Measurements from ENCODE around the gene PRKCQ. TPM values are rescaled to one million over a fixed set of nuclear protein-coding genes. Genes with fewer than 3 reads are reported as not detected.

PRKCQ gene
- total RNA-seq, 1 experiment from 2014 or later = 0.73 TPM

DNA sequence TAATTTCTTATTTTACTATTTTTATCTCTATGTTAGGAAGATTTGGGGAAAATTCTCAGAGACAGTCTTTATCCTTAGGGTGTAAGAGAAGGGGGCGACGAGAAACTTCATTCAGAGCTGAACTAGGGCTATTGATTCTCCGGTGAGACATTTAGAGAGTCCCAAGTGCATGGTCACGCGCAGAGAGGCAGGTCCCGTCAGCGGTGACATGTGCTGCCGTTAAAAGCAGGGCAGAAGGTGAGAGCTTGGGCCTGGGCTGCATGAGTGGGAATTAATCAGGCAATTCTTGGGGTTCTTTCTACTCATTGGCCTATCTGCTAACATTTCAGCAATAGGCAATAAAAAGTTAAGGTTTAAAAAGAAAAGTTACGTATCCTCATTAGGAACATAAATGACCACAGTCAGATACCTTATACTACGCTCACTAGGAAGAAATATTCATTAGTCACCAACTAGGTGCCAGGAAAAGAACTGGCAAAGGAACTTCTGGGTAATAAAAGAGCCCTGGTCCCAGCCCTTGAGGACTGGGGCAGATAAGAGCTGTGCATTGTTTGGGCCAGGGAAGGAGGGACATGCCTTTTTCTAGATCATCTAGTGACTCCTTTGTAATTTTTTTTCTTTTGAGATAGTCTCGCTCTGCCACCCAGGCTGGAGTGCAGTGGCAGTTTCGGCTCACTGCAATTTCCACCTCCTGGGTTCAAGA is 21.2 kb downstream of the PRKCQ start:
- H3K4me1 Mint-ChIP-seq (ENCODE audit: low read depth, unreplicated experiment) = no peaks in the 10 kb centered on the region
- BruUV-seq (replicated peaks) = no TSS peak
- no peak overlapping the region for H3K27ac Mint-ChIP-seq (ENCODE audit: unreplicated experiment)
- CTCF ChIA-PET = no interaction called here
- no peaks in the 10 kb centered on the region for H3K9me3 Mint-ChIP-seq (ENCODE audit: low read depth, unreplicated experiment)
- intact Hi-C loops (cut with micrococcal nuclease; ENCODE audit: unreplicated experiment) = loop anchor here (10.0 kb wide), 1 partner anchor 114 kb away; no protein-coding TSS in a partner anchor
- no peak for DNase-seq
- H3K27me3 Mint-ChIP-seq (ENCODE audit: unreplicated experiment) = peaks cover 84% of the 10 kb centered on the region
- H3K4me3 Mint-ChIP-seq (ENCODE audit: low read depth, unreplicated experiment) = no peak overlapping the region
- TF ChIP-seq, protein P1, sequence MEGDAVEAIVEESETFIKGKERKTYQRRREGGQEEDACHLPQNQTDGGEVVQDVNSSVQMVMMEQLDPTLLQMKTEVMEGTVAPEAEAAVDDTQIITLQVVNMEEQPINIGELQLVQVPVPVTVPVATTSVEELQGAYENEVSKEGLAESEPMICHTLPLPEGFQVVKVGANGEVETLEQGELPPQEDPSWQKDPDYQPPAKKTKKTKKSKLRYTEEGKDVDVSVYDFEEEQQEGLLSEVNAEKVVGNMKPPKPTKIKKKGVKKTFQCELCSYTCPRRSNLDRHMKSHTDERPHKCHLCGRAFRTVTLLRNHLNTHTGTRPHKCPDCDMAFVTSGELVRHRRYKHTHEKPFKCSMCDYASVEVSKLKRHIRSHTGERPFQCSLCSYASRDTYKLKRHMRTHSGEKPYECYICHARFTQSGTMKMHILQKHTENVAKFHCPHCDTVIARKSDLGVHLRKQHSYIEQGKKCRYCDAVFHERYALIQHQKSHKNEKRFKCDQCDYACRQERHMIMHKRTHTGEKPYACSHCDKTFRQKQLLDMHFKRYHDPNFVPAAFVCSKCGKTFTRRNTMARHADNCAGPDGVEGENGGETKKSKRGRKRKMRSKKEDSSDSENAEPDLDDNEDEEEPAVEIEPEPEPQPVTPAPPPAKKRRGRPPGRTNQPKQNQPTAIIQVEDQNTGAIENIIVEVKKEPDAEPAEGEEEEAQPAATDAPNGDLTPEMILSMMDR (IDR thresholded peaks at IDR 0.05; ENCODE audit: unreplicated experiment) = no peak
- no peaks in the 10 kb centered on the region for H3K36me3 Mint-ChIP-seq (ENCODE audit: insufficient read depth, unreplicated experiment)

DNA sequence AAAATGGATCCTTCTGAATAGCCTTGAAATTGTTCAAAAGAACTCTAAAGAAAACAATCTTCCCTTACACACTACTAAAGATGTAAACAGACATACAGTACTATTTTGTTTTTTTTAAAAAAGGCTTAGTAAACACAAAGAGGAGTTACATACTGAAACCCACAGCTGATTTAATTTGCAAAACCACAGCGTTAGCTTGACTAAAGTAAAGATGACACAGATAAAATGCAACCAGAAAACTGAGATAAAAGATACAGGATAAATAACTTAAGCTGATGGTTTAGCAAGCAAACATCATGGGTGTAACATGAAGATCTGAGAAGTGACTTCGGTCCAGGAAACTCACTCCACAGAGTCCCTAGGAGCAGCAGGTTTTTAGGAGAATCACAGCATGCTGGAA is 21.8 kb downstream of the PRKCQ start:
- CTCF ChIA-PET = no interaction called here
- no TSS peak for BruUV-seq (replicated peaks)
- no peaks in the 10 kb centered on the region for H3K36me3 Mint-ChIP-seq (ENCODE audit: insufficient read depth, unreplicated experiment)
- TF ChIP-seq, protein P1 (IDR thresholded peaks at IDR 0.05; ENCODE audit: unreplicated experiment) = no peak
- H3K27me3 Mint-ChIP-seq (ENCODE audit: unreplicated experiment) = peaks cover 84% of the 10 kb centered on the region
- H3K4me1 Mint-ChIP-seq (ENCODE audit: low read depth, unreplicated experiment) = no peaks in the 10 kb centered on the region
- no peaks in the 10 kb centered on the region for H3K9me3 Mint-ChIP-seq (ENCODE audit: low read depth, unreplicated experiment)
- H3K27ac Mint-ChIP-seq (ENCODE audit: unreplicated experiment) = no peak overlapping the region
- H3K4me3 Mint-ChIP-seq (ENCODE audit: low read depth, unreplicated experiment) = no peak overlapping the region
- intact Hi-C loops (cut with micrococcal nuclease; ENCODE audit: unreplicated experiment) = loop anchor here (10.0 kb wide), 1 partner anchor 113 kb away; no protein-coding TSS in a partner anchor
- no peak for DNase-seq

DNA sequence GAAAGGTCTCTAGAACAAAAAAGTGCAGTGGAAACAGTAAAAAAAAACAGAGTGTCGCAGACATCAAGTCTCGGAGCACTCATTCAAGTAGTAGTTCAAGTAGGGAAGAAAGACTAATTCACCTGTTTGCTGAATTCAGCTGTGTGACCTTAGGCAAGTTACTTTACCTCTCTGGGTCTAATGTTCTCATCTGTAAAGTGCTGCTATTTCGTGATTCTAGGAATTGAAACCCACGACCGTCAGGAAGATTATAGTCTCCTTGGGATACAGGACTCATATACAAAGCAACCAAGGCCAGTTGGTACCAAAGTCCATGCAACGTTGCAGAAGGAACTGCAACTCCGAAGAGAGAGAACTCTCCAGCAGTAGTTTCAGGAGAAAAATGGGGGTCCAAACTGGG is 26.1 kb downstream of the PRKCQ start:
- CTCF ChIA-PET = no interaction called here
- Mint-ChIP-seq H3K27me3 (ENCODE audit: unreplicated experiment) (peaks cover 86% of the 10 kb centered on the region), H3K36me3 (ENCODE audit: insufficient read depth, unreplicated experiment) (no peaks in the 10 kb centered on the region), H3K9me3 (ENCODE audit: low read depth, unreplicated experiment) (no peaks in the 10 kb centered on the region), H3K4me3 (ENCODE audit: low read depth, unreplicated experiment) (no peak overlapping the region), H3K27ac (ENCODE audit: unreplicated experiment) (no peak overlapping the region), H3K4me1 (ENCODE audit: low read depth, unreplicated experiment) (no peaks in the 10 kb centered on the region)
- TF ChIP-seq, protein P1 (IDR thresholded peaks at IDR 0.05; ENCODE audit: unreplicated experiment) = no peak
- BruUV-seq (replicated peaks) = no TSS peak
- no peak for DNase-seq
- intact Hi-C loops (cut with micrococcal nuclease; ENCODE audit: unreplicated experiment) = loop anchor here (10.0 kb wide), 1 partner anchor 109 kb away; no protein-coding TSS in a partner anchor

DNA sequence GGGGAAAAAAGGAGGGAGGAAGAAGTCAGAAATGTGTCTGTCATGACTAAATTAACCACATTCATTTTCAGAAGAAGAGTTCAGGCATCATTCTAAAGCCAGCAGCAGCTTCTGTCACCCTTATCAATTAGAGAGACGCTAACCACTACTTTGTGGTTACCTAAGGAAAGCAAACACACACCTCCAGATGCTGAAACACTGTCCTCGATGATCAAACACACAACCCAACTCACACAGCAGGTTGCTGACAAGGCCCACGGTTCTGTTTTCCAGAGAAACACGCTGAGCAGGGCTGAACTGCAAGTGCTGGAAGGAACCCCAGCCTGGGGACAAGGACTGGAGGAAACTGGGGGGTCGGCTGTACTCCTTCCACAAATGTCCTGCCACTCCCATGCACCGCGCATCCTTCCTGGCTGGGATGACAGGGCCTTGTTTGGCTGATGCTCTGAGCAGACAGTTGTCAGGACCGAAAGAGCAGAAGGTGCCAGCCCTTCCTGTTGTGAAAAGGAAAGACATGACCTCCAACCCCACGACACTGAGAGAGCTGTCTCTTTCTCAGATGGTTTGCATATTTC is 36.6 kb downstream of the PRKCQ start:
- CTCF ChIA-PET = no interaction called here
- DNase-seq = no peak
- Mint-ChIP-seq H3K36me3 (ENCODE audit: insufficient read depth, unreplicated experiment) (no peaks in the 10 kb centered on the region), H3K27me3 (ENCODE audit: unreplicated experiment) (peaks cover 80% of the 10 kb centered on the region), H3K9me3 (ENCODE audit: low read depth, unreplicated experiment) (no peaks in the 10 kb centered on the region), H3K4me3 (ENCODE audit: low read depth, unreplicated experiment) (no peak overlapping the region), H3K27ac (ENCODE audit: unreplicated experiment) (no peak overlapping the region), H3K4me1 (ENCODE audit: low read depth, unreplicated experiment) (no peaks in the 10 kb centered on the region)
- intact Hi-C loops (cut with micrococcal nuclease; ENCODE audit: unreplicated experiment) = no loop called here
- no TSS peak for BruUV-seq (replicated peaks)
- TF ChIP-seq, protein P1 (IDR thresholded peaks at IDR 0.05; ENCODE audit: unreplicated experiment) = no peak

Measured in Calu3 (cell line).